GM12878 (cell line): ENCODE results near the gene NKIRAS2. TPM values are rescaled to one million over a fixed set of nuclear protein-coding genes. Genes with fewer than 3 reads are reported as not detected.

Experiments used
- CBX3 ChIP-seq: fragments of 200-600 bp; sonication (generic); IDR thresholded peaks from 2 replicates; pipeline ENCODE4 v1.6.1; 2016; ENCODE audit warnings: low read depth, borderline replicate concordance
- CEBPB ChIP-seq, 2 experiments: fragments of 150-350 bp in 1 of 2; IDR thresholded peaks; 2 replicates each; pipeline ENCODE4 v1.6.1; 2012 to 2014; ENCODE audit warnings: low read depth in 2 of 2, low read length in 2 of 2, borderline replicate concordance in 1 of 2, inconsistent platforms in 1 of 2
- CHD1 ChIP-seq: IDR thresholded peaks from 2 replicates; pipeline ENCODE4 v1.6.1; 2012; ENCODE audit warnings: low read depth, low read length, improper control_type of control experiment
- CREB1 ChIP-seq: IDR thresholded peaks from 2 replicates; pipeline ENCODE4 v1.6.1; 2012; ENCODE audit warnings: low read depth, mild to moderate bottlenecking, inconsistent platforms
- EGR1 ChIP-seq, 2 experiments: IDR thresholded peaks; 1 replicate in 1 of 2; 2 replicates in 1 of 2; pipeline ENCODE4 v1.6.1; 2011 to 2012; ENCODE audit warnings: low read depth in 2 of 2, low read length in 2 of 2, borderline replicate concordance in 1 of 2, mild to moderate bottlenecking in 1 of 2, moderate library complexity in 1 of 2
- FOXK2 ChIP-seq: fragments of 450-650 bp; IDR thresholded peaks from 2 replicates; pipeline ENCODE4 v1.6.1; 2017; ENCODE audit warnings: mild to moderate bottlenecking, moderate library complexity
- MEF2A ChIP-seq: IDR thresholded peaks from 2 replicates; pipeline ENCODE4 v1.6.1; 2011; ENCODE audit warnings: low read depth, mild to moderate bottlenecking, low read length, moderate library complexity; ENCODE audit not compliant: insufficient read depth
- MTA3 ChIP-seq: IDR thresholded peaks from 2 replicates; pipeline ENCODE4 v1.6.1; 2012; ENCODE audit warnings: low read length, inconsistent platforms, borderline replicate concordance
- NFYA ChIP-seq: IDR thresholded peaks from 2 replicates; pipeline ENCODE4 v1.6.1; 2011; ENCODE audit warnings: low read depth, mild to moderate bottlenecking, low read length, improper control_type of control experiment, borderline replicate concordance
- NFYB ChIP-seq: IDR thresholded peaks from 2 replicates; pipeline ENCODE4 v1.6.1; 2011; ENCODE audit warnings: low read depth, mild to moderate bottlenecking, low read length, improper control_type of control experiment, moderate library complexity; ENCODE audit not compliant: insufficient read depth
- NR2C1 ChIP-seq: fragments of 450-650 bp; IDR thresholded peaks from 2 replicates; pipeline ENCODE4 v1.6.1; 2017; ENCODE audit warnings: antibody characterized with exemption, mild to moderate bottlenecking, moderate library complexity
- POLR2A ChIP-seq: IDR thresholded peaks from 2 replicates; pipeline ENCODE4 v1.6.1; 2011; ENCODE audit warnings: low read depth, mild to moderate bottlenecking, low read length
- PRDM15 ChIP-seq: fragments of 450-650 bp; formaldehyde crosslinking; IDR thresholded peaks from 2 replicates; pipeline ENCODE4 v1.4.0; 2020; ENCODE audit warnings: mild to moderate bottlenecking, moderate library complexity
- RAD21 ChIP-seq: IDR thresholded peaks from 2 replicates; pipeline ENCODE4 v1.6.1; 2011; ENCODE audit warnings: mild to moderate bottlenecking, low read depth, low read length, moderate library complexity; ENCODE audit not compliant: insufficient read depth
- RFX5 ChIP-seq: IDR thresholded peaks from 2 replicates; pipeline ENCODE4 v1.6.1; 2011; ENCODE audit warnings: low read depth, low read length, improper control_type of control experiment
- SIX5 ChIP-seq: IDR thresholded peaks from 2 replicates; pipeline ENCODE4 v1.6.1; 2011; ENCODE audit warnings: mild to moderate bottlenecking, low read depth, low read length, moderate library complexity; ENCODE audit not compliant: severe bottlenecking
- SMARCA5 ChIP-seq: fragments of 450-650 bp; IDR thresholded peaks from 2 replicates; pipeline ENCODE4 v1.6.1; 2017; ENCODE audit warnings: mild to moderate bottlenecking
- TCF7 ChIP-seq: IDR thresholded peaks from 2 replicates; pipeline ENCODE4 v1.6.1; 2014; ENCODE audit warnings: antibody characterized with exemption, borderline replicate concordance
- USF1 ChIP-seq: IDR thresholded peaks from 2 replicates; pipeline ENCODE4 v1.6.1; 2011; ENCODE audit warnings: borderline replicate concordance, low read depth, mild to moderate bottlenecking, moderate library complexity, mixed read lengths, low read length; ENCODE audit not compliant: insufficient read depth; ENCODE audit errors: extremely low read length
- ZBED1 ChIP-seq: IDR thresholded peaks from 2 replicates; pipeline ENCODE4 v1.6.1; 2016; ENCODE audit warnings: borderline replicate concordance
- ZNF217 ChIP-seq: fragments of 450-650 bp; IDR thresholded peaks from 2 replicates; pipeline ENCODE4 v1.6.1; 2017; ENCODE audit warnings: antibody characterized with exemption, mild to moderate bottlenecking
- polyA plus RNA-seq, 11 experiments: library from polyadenylated mRNA; depleted of rRNA in 4 of 11; unstranded in 6 of 11; stranded (reverse) in 5 of 11; fragments of >200 nt; fragmentation: Nextera tagmentation in 4 of 11; fragmentation: Illumina TruSeq in 1 of 11; extraction: Ambion mirVana in 4 of 11; extraction: Trizol in 1 of 11; gene quantifications; 1 replicate in 1 of 11; 2 replicates in 10 of 11; pipeline versions ENCODE4 v1.2.1 to v1.2.3, GENCODE V29; 2011 to 2016; ENCODE audit warnings: inconsistent platforms in 2 of 11, missing spikeins in 2 of 11, low read depth in 1 of 11
- total RNA-seq, 4 experiments: library from RNA; depleted of rRNA in 3 of 4; stranded (reverse); fragments of >200 nt in 3 of 4; fragmentation: Illumina TruSeq in 1 of 4; extraction: Trizol in 1 of 4; gene quantifications; 2 replicates each; pipeline versions ENCODE4 v1.2.1 to v1.2.3, GENCODE V29; 2013 to 2021
- TF ChIP-seq, protein P1 (sequence below): fragments of 450-650 bp; IDR thresholded peaks from 2 replicates; pipeline ENCODE4 v1.6.1; 2017; ENCODE audit warnings: mild to moderate bottlenecking, low read depth, inconsistent platforms; ENCODE audit not compliant: poor library complexity, severe bottlenecking
- TF ChIP-seq, protein P2 (sequence below): IDR thresholded peaks from 2 replicates; pipeline ENCODE4 v1.6.1; 2012; ENCODE audit warnings: low read length, inconsistent platforms

NKIRAS2 gene
- total and polyA plus RNA-seq, 10 of the 15 experiments (the other 5 are each of a cell fraction or from before 2014, with no cell fraction given), result 6.4 to 49.7 (median 27.2) TPM

GRCh38 chr17:42050393-42051012, 30.6 kb downstream of the NKIRAS2 start, which contains the start of gene C17orf113 (continued):
- TF ChIP-seq RAD21, result peak; percentile 48
- TF ChIP-seq, protein P1, sequence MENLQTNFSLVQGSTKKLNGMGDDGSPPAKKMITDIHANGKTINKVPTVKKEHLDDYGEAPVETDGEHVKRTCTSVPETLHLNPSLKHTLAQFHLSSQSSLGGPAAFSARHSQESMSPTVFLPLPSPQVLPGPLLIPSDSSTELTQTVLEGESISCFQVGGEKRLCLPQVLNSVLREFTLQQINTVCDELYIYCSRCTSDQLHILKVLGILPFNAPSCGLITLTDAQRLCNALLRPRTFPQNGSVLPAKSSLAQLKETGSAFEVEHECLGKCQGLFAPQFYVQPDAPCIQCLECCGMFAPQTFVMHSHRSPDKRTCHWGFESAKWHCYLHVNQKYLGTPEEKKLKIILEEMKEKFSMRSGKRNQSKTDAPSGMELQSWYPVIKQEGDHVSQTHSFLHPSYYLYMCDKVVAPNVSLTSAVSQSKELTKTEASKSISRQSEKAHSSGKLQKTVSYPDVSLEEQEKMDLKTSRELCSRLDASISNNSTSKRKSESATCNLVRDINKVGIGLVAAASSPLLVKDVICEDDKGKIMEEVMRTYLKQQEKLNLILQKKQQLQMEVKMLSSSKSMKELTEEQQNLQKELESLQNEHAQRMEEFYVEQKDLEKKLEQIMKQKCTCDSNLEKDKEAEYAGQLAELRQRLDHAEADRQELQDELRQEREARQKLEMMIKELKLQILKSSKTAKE, result no peak
- peak; percentile 78 for TF ChIP-seq POLR2A
- no peak for TF ChIP-seq NFYB
- peak; percentile 78; the same call in 1 of the 2 replicates for TF ChIP-seq SMARCA5
- no peak for TF ChIP-seq CBX3
- TF ChIP-seq USF1, result no peak
- TF ChIP-seq CREB1, result no peak
- TF ChIP-seq FOXK2, result no peak
- no peak for TF ChIP-seq NR2C1
- no peak for TF ChIP-seq TCF7
- no peak for TF ChIP-seq MEF2A
- TF ChIP-seq PRDM15 (CRISPR knock-in tag), result no peak
- TF ChIP-seq ZNF217, result no peak
- TF ChIP-seq, protein P2, sequence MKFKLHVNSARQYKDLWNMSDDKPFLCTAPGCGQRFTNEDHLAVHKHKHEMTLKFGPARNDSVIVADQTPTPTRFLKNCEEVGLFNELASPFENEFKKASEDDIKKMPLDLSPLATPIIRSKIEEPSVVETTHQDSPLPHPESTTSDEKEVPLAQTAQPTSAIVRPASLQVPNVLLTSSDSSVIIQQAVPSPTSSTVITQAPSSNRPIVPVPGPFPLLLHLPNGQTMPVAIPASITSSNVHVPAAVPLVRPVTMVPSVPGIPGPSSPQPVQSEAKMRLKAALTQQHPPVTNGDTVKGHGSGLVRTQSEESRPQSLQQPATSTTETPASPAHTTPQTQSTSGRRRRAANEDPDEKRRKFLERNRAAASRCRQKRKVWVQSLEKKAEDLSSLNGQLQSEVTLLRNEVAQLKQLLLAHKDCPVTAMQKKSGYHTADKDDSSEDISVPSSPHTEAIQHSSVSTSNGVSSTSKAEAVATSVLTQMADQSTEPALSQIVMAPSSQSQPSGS, result no peak
- no peak for TF ChIP-seq CEBPB (IDR thresholded peaks at IDR 0.05; ENCODE audit: borderline replicate concordance in 1 of 2, low read depth in 2 of 2, low read length in 2 of 2)
- TF ChIP-seq SIX5, result no peak
- TF ChIP-seq RFX5, result no peak
- peak in 1 of 2 experiments; percentile 39; a peak in 1 of 3 replicates for TF ChIP-seq EGR1 (IDR thresholded peaks at IDR 0.05; ENCODE audit: borderline replicate concordance in 1 of 2, low read depth in 2 of 2, low read length in 2 of 2)
- TF ChIP-seq CHD1, result no peak
- TF ChIP-seq NFYA, result no peak
- TF ChIP-seq MTA3, result no peak
- TF ChIP-seq ZBED1, result no peak
